BE2C (cell line): Measurements from ENCODE around the gene TMEM106C.

ENCODE experiments used
- DNase-seq: peaks from one replicate; pipeline ENCODE4 v3.0.0-alpha.2; 2020
- H3K27me3 ChIP-seq: fragments of 250-450 bp; sonication (Bioruptor Pico); 2 replicates; pipeline ENCODE4 v1.5.1; 2020; ENCODE audit warnings: mild to moderate bottlenecking
- H3K36me3 ChIP-seq: fragments of 250-450 bp; sonication (Bioruptor Pico); 2 replicates; pipeline ENCODE4 v1.5.1; 2020; ENCODE audit warnings: mild to moderate bottlenecking
- H3K4me1 ChIP-seq: fragments of 250-450 bp; sonication (Bioruptor Pico); 2 replicates; pipeline ENCODE4 v1.5.1; 2020
- H3K4me3 ChIP-seq: 2 replicates; pipeline ENCODE4 v1.5.1; 2011; ENCODE audit warnings: low read depth, low read length
- H3K9me3 ChIP-seq: fragments of 250-450 bp; sonication (Bioruptor Pico); 2 replicates; pipeline ENCODE4 v1.5.1; 2020
- TF ChIP-seq, protein P1 (sequence below): IDR thresholded peaks from 2 replicates; pipeline ENCODE4 v1.5.1; 2012; ENCODE audit warnings: mild to moderate bottlenecking, low read depth, low read length

Gene TMEM106C

DNA sequence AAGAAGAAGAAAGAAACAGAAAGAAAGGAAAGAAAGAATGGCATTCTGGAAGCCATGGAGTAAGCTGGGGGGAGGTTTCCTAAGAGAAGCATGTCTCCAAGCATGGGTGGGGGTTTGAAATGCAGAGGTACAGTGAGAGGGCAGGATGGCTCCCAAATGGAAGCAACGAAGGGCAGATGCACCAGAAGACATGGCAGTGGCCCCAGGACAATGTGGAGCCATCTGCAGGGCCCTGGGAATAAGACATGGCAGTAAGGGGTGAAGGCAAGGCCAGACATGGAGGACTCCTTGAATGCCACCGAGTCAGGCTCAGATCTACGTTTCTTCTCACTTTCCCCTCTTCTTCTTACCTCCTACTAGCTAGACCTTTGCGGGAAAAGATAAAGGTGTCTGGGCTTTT is 45.6 kb downstream of the TMEM106C start:
- no peaks in the 10 kb centered on the region for H3K9me3 ChIP-seq
- H3K4me3 ChIP-seq: no peak overlapping the region
- H3K36me3 ChIP-seq: no peaks in the 10 kb centered on the region
- TF ChIP-seq, protein P1, sequence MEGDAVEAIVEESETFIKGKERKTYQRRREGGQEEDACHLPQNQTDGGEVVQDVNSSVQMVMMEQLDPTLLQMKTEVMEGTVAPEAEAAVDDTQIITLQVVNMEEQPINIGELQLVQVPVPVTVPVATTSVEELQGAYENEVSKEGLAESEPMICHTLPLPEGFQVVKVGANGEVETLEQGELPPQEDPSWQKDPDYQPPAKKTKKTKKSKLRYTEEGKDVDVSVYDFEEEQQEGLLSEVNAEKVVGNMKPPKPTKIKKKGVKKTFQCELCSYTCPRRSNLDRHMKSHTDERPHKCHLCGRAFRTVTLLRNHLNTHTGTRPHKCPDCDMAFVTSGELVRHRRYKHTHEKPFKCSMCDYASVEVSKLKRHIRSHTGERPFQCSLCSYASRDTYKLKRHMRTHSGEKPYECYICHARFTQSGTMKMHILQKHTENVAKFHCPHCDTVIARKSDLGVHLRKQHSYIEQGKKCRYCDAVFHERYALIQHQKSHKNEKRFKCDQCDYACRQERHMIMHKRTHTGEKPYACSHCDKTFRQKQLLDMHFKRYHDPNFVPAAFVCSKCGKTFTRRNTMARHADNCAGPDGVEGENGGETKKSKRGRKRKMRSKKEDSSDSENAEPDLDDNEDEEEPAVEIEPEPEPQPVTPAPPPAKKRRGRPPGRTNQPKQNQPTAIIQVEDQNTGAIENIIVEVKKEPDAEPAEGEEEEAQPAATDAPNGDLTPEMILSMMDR: no peak
- no peaks in the 10 kb centered on the region; the same call in 1 of the 2 replicates for H3K4me1 ChIP-seq
- no peak for DNase-seq
- H3K27me3 ChIP-seq: peaks cover 46% of the 10 kb centered on the region

DNA sequence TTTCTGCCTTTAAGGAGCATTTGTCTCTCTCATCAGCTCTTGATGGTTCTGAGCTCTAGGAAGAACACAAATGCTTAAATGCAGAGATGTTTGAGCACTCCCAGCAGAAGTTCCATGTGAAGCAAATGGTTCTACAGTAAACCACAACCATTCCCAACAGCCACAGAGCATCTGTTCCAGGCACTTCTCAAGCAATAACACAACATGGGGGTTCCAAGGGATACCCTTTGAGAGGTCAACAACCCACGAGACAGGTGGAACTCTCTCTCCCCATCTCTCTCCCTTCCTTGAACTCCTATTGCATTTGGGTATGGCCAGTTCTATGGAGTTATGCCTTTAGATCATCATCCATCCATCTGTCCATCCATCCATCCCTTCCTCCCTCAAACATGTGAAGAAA is 46.1 kb downstream of the TMEM106C start:
- DNase-seq: no peak
- H3K36me3 ChIP-seq: no peaks in the 10 kb centered on the region
- H3K9me3 ChIP-seq: no peaks in the 10 kb centered on the region
- TF ChIP-seq, protein P1: no peak
- H3K4me1 ChIP-seq: no peaks in the 10 kb centered on the region; the same call in 1 of the 2 replicates
- no peak overlapping the region for H3K4me3 ChIP-seq
- peaks cover 46% of the 10 kb centered on the region for H3K27me3 ChIP-seq

DNA sequence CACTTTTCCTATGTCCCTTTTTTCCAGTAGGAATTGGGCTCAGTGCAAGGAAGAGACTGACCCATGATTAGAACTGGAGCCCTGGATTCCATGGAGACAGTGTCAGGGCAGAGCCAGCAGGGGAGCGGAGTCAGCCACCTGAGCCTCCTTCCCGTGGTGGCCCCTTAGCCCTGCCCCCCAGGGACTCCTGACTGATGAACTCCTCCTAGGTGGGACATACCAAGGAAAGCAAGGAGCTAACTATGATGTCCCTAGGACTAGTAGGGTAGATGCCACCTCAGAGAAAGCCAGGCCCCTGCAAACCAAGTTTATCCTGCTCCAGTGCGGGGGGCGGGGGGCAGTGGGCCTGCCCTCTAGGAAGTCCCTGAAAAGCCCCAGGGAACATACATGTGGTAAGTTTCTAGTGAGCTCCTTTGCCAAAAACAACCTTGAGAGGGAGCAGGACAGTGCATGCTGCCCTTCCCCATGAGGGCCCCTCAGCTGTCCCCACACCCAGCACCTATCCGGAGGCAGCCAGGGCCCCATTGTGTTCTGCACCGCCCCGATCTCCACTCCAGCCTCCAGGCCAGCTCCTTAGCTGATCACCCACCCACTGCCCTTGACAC is 47.1 kb downstream of the TMEM106C start:
- Histone ChIP-seq H3K4me3 (no peak overlapping the region), H3K9me3 (no peaks in the 10 kb centered on the region), H3K4me1 (no peaks in the 10 kb centered on the region; the same call in 1 of the 2 replicates), H3K27me3 (peaks cover 37% of the 10 kb centered on the region), H3K36me3 (no peaks in the 10 kb centered on the region)
- DNase-seq: no peak
- TF ChIP-seq, protein P1: no peak

DNA sequence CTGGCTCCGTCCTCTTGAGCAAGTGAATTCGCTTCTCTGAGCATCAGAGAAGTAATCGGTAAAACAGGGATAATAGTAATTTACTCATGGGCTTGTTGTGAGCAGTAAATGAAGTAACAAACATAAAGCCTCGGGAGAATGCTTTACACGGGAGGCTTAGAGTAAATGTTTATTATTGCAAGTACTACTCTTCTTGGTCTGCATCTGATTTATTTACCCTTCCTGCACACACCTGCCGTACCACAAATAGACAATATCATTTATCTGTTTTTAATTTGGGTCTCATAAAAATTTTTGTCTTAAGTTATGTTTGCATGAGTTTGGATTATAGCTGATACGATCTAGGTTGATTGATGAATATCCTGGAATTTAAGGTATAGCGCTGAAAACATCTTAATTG is 48.7 kb downstream of the TMEM106C start:
- TF ChIP-seq, protein P1: no peak
- peaks cover 26% of the 10 kb centered on the region for H3K27me3 ChIP-seq
- H3K9me3 ChIP-seq: no peaks in the 10 kb centered on the region
- no peak overlapping the region for H3K4me3 ChIP-seq
- no peak for DNase-seq
- no peaks in the 10 kb centered on the region; the same call in 1 of the 2 replicates for H3K4me1 ChIP-seq
- no peaks in the 10 kb centered on the region for H3K36me3 ChIP-seq

DNA sequence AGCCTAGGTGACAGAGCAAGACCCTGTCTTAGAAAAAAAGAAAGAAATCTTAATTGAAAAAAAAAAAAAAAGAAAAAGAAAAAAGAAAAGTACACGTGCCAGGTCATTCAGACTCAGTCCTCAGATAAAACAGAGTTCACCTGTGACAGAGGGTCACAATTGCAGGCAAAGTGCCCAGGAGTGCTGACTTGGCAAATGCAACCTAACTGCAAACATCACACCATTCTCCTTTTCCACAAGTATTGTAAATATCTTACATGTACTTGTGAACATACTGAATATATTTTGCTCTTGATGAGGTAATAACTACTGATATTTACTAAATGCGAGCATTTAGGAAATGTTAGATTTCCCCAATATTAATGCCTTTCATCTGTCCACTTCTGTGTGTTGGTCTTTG is 49.9 kb downstream of the TMEM106C start:
- TF ChIP-seq, protein P1: no peak
- Histone ChIP-seq H3K27me3 (peaks cover 16% of the 10 kb centered on the region), H3K4me1 (no peaks in the 10 kb centered on the region; the same call in 1 of the 2 replicates), H3K4me3 (no peak overlapping the region), H3K9me3 (no peaks in the 10 kb centered on the region), H3K36me3 (no peaks in the 10 kb centered on the region)
- no peak for DNase-seq

DNA sequence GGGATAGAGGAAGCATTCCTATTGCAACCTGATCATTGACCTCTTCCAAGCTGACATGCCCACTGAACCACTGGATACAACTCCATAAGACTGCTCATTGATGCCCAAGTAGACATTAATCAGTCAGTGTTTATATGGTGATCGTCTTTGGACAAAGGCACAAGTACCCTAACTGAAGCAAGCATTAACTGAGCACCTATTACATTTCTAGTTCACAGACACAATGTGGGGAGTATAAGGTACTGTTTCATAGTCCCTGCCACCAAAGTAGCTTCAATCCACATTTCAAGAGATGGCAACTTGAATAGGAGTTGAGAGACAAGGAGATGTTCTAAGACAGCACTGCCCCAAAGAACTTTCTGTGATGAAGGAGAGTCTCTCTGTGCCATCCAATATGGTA is 51.7 kb downstream of the TMEM106C start:
- H3K36me3 ChIP-seq: no peaks in the 10 kb centered on the region
- no peak for DNase-seq
- H3K4me1 ChIP-seq: no peaks in the 10 kb centered on the region
- no peak overlapping the region for H3K4me3 ChIP-seq
- no peaks in the 10 kb centered on the region for H3K9me3 ChIP-seq
- TF ChIP-seq, protein P1: no peak
- H3K27me3 ChIP-seq: peaks cover 27% of the 10 kb centered on the region
